GM21360 (cell line): ENCODE results near the gene ATP8B1.
"Not testable (repeated sequence)": the region's sequence is repeated elsewhere in the genome, so short reads cannot be mapped to it uniquely, and the experiment has no call there.

Experiments used
- ATAC-seq: cut with Tn5 transposase; IDR thresholded peaks from one replicate; pipeline ENCODE4 v1.9.1; 2021; ENCODE audit warnings: mild to moderate bottlenecking, moderate library complexity; ENCODE audit not compliant: unreplicated experiment

The ATP8B1 gene

DNA sequence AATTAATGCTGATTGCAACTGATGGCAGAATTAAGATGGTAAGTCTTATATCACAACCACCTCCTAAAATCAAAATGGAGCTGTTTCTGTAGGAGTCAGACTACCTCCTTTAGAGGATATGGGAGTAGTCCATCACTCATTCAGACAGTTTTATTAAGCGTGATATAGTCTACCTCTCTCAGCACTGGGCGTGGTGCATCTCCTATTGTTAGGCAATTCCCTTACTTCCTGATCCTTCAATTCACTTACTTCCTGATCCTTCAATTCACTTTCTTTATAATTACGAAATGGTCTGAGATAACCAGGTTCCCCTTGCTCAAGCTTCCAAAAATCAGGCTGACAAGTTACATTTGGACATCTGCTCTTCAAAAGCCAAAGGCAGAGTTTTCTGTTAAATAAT lies 31.9 kb downstream of the ATP8B1 start:
- ATAC-seq, result no peak

DNA sequence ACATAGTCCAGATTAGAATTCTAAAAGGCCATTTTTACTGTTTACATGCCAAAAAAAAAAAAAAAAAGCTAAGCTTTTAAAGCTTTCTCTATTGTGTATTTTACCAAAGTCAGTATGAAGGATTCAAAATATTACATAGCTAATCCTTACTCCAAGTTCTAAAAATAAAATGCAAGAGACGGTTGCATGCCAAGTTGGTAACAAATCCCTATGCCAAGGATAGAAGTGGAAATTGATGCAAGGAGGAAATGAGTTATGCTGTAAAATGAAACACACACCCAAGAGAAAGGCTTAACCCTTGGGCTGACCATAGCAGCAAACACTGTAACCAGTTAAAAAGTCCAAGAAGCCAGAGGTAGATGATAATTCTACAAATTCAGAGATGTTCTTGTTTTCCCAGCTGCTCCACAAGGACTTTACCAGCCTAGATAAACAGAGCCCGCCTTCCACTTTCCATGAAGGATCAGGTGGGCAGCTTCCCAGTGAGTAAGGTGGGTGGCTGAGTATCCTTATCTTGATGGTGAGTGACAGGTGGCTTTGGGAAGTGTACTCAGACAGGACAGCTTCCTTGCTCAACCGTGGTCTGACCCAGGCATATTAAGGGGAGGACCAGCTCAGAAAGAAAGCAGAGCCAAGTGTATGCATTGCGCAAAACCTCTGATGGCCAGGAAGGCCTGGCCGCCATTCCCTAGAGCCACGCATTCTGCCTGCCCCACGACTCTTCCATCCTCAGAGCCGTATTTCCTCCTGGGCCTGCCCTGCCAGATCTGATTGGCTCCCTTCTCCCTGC lies 34.4 kb downstream of the ATP8B1 start:
- ATAC-seq, result no peak

DNA sequence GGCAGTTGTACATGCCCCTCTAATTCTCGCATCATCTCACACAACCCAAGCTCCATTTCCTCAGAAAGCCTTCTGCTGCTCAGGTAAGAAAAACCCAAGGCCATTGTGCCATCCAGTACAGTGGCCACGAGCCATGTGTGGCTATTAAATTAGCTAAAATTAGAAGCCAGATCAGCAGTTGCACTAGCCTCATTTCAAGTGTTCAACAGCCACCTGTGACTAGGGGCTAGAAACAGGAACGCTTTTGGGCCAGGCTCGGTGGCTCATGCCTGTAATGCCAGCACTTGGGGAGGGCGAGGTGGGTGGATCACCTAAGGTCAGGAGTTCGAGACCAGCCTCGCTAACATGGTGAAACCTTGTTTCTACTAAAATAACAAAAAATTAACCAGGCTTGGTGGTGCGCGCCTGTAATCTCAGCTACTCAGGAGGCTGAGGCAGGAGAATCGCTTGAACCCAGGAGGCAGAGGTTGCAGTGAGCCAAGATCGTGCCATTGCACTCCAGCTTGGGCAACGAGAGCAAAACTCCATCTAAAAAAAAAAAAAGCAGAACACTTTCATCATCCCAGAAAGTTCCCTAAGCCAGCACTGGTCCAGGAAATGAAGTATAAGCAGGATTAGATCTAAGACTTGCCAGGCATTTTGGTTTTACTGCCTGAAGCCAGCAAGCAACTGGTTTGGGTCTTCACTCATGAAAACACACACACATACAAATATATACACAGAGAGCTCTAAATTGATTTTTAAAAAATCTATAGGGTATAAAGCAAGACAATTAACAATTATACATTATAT lies 35.7 kb downstream of the ATP8B1 start:
- ATAC-seq, result no peak

DNA sequence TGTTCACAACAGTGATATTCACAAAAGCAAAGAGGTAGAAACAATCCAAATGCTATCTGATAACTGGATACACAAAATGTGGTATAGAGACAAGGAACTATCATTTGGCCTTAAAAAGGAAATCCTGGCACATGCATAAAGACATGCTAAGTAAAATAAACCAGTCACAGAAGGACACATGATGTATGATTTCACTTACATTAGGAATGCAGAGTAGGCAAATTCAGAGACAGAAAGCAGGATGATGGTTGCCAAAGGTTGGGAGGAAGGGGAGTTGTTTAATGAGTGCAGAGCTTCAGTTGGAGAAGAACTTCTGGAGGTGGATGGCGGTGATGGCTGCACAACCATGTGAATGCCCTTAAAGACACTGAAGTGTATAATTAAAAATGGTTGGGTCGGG lies 38.1 kb downstream of the ATP8B1 start:
- no peak for ATAC-seq

DNA sequence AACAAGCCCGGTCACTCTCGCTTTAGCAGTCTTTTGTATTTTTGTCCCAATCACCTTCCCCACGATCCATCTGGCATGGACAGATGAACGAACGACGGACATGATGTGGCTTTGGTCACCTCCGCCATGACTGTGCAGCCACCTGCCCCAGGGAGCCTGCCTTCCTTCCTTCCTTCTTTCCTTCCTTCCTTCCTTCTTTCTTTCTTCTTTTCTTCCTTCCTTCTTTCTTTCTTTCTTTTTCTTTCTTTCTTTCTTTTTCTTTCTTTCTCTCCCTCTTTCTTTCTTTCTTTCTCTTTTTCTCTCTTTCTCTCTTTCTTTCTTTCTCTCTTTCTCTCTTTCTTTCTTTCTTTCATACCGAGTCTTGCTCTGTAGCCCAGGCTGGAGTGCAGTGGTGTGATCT lies 39.0 kb downstream of the ATP8B1 start:
- ATAC-seq, result no peak

DNA sequence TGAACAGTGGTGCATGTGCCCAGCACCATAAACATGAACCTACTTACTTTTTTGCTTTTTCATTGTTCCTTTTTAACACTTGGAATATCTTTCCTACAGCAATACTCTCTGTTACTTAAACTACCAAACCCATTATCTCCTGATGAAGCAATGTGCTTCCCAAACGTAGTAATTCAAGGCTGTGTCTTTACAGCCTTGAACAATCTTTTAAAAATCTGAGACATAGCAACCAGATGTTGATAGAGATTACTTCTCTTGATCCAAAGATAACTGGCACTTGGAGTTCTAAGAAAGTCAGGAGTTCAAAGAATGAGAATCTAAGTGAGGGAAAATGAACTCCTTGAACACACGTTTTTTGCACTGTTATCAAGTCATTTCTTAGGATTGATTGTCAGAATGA lies 40.4 kb downstream of the ATP8B1 start:
- ATAC-seq, result no peak

DNA sequence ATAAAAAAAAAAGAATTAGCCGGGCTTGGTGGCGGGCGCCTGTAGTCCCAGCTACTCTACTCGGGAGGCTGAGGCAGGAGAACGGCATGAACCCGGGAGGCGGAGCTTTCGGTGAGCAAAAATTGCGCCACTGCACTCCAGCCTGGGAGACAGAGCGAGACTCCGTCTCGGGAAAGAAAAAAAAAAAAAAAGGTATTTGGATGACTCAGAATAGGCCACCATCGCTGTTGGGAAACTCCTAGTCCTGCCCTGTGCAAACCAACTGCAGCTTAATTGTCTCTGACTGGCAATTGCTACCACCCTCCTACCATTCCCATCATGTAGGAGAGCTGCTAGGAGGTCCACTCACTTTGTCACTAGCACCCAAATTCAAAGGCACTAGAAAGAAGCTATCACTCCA lies 43.5 kb downstream of the ATP8B1 start:
- ATAC-seq, result no peak

DNA sequence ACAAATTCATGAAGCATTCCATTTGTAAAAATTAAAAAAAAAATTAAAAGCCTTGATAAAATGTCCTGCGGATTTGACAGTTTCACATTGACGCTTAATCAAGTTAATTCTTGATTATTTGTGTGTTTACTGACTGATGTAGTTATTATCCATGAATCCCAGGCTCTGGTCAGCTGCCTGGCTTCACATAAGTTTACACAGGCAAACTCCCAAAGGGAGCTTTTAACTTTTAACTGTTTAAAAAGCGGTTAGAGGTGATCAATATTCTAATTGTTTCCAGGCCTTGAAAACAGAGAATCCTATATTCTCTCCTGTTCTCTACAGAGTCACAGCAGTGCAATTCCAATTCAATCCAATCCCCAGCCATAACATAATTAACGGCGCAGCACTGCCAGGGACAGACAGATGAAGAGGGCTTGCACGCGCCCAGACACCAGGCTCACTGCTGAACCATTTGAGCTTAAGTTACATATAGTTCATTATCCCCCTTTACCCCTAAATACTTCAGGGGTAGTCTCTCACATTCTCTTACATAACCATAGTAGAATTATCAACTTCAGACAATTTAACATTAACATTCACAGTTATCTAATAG lies 47.5 kb downstream of the ATP8B1 start:
- ATAC-seq, result no peak

DNA sequence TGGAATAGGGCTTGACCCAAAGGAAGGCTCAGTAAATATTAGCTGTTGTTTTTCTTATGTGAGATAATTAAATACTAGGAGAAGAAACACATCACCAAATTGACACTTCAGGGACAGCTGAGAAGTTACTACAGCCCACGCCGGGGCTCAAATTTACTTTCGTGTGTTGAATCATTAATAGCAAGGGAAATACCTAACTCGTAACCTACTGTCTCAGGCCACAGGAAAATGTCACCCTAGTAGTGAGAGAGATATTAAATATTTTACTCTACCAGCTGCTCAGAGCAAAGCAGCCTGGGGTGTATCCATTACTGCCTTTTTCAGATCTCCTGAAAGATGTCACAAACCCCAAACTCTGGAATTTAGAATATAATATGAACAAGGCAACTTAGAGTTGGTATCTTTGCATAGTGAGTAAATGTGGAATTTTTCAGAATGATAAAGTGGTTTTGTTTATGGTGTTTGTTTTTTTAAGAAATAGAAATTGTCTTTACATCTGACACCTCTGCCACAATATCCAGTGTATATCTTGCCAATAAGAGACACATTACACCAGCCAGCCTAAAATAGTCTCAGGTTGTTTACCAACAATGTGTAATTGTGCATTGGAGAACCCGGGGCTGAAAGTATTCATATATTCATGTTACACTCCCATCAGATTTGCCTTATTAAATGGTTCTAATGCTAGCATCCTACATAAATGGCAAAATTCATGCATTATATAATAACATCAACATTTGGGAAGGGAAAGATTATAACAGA lies 48.4 kb downstream of the ATP8B1 start:
- ATAC-seq, result no peak

DNA sequence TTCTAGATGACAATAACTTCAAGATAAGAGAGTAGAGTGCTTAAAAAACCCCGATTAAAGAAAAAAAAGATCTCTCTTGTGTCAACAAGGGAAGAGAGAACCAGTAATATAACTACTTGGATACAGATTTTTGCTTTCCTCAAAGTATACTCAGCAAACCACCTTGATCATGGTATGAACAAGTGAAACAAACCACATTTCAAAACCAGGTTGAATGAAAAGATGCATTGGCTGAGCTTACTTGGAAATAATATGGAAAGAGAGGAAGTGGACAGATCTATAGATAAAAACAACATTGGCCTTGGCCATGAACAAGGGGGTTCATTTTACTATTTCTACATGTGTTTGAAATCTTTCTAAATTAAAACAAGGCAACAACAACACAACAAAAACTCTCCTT lies 50.1 kb downstream of the ATP8B1 start:
- no peak for ATAC-seq

DNA sequence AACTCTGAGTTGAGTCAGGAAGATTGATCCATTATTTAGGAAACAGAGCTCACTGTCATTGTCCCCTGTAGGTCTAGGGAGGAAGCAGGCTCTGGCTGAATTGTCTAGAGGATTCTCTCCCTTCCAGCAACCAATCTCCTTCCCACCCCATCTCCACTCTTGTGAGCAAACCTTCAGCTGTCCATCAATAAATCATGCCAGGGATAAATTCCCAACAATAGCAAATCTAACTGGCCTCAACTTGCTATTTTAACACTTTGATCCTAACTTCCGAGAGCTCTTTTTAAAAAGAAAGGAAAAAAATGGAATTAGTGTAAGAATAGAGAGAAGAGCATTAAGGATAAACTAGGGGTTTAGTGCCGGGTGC lies 53.5 kb downstream of the ATP8B1 start:
- ATAC-seq, result no peak

DNA sequence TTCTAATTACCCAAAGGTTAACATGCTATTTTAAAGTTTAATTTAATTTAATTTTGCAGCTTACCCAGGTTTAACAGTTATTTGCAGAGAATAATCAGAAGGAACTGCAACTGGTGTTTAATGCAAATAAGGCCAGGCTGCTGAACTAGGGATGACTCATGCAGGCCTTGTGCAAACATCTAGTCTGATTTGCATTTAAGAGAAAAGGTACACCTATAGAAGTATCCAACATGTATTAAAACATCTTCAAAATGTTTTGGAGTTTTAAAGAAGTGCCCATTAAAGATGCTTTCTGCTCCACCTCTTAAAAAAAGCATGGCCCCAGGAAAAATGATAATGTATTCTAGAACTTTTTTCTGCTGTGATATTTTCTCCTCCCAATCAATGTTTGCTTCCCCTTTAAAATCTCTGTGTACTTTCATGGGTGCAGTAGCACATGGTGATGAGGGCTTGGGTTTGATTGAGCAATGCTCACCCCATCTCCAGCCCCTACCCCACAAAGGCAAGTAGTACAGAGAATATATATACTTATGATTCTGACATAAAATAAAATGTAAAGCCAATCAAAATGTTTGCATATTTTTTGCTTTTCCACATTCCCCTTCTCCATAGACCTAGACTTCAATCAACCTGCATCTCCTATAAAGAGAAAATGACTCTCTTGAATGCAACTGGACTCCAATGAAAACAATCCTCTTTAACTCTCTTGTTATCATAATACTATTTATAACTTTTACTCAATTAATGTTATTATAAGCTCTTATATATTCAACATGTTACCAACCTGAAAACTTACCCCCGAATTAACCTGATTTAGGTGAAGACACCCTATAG lies 54.1 kb downstream of the ATP8B1 start:
- ATAC-seq, result peak; percentile 88

DNA sequence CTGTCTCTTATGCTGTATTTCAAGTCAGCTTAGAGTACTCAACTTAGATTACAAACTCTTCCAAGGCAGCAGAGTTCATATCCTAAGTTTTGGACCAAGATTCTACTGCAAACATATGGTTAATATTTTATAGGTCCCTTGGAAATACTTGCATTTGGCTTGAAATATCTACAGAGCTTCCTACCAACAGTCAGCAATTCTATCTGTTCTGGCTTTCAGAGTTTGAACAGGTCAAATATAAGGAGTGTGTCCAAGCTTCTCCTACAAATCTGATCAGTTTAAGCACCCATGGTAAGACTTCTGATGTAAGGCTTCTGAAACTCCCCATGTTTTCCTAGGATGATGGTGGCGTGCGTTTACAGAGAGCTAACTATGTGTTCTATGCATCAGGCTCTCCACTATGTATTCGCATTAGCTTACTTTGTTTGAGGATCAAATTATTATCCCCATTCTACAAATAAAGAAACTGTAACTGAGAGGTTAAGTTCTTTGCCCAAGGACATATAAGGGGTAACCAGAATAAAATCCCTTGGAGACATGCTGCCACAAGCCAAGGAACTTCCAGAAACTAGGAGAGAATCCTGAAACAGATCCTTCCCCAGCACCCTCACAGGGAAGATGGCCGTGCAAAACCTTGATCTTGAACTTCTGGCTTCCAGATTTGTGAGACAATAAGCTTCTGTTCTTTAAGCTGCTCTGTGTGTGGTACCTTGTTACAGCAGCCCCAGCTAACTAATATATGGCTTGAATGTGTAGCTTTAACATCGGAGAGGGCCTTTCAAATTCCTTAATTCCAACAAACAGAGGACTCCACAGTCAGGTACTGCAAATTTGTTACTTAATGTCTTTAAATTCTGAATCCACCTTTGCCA lies 55.1 kb downstream of the ATP8B1 start:
- ATAC-seq, result peak; percentile 12

DNA sequence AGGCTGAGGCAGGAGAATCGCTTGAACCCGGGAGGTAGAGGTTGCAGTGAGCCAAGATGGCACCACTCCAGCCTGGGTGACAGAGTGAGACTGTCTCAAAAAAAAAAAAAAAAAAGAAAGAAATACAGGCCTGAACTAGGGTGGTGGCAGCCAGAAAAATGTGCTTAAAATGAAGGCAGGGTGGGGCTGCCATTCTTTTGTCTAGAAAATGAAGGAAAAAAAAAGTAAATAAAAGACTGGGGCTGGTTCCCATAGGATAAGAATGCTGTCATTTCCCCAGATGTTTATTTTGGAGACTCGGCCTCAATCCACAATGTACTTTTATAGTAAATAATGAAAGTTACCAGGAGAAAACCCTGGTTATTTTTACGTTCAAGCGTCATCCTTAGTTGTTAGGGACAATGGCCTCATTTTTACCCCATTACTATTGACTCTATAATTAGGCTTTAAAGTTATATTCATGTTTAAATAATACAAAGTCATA lies 58.9 kb downstream of the ATP8B1 start:
- no peak for ATAC-seq

DNA sequence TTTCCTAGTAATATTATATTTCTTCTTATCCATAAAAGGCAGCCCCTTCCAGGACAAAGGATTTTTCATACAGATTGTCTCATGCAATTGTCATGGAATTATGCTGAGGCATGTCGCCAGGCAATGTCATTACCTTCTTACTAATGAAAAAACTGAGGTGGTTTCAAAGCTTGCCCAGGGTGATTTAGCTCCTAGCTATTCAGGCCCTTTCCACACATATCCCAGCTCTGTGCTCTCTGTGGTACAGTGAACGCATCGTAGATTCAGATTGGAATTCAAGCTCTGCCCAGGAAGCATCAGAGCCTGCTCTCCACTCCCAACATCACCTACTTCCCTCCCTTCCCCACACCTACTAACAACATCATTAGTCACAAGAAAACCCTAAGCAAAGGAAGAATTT lies 60.1 kb downstream of the ATP8B1 start:
- ATAC-seq, result no peak

DNA sequence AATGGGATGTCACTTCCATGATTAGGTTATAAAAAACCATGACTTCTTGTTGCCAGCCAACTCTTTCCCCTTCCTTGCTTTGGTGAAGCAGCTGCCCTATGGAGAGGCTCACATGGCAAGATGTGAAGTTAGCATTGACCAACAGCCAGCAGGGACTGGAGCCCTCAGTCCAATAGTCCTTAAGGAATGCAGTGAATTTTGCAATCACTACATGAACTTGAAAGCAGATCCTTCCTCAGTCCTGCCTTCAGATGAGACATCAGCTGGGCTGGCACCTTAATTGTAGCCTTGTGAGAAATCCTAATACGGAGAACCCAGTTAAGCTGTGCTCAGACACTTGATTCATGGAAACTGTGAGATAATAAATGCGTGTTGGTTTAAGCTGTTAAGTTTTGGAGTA lies 61.8 kb downstream of the ATP8B1 start:
- ATAC-seq, result no peak

DNA sequence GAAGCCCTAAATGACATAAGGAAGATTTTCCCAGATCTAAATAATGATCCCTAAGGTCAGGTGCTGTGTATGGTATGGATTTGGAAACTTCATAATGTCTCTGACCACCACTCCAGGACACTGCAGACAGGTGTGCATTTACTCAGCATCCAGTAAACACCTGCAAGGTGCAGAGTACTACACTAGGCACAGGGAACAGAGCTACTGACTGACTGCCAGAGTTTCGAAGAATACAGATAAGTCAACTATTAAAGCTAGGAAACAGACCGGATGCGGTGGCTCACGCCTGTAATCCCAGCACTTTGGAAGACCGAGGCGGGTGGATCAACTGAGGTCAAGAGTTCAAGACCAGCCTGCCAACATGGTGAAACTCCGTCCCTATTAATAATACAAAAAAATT lies 65.0 kb downstream of the ATP8B1 start:
- no peak for ATAC-seq

DNA sequence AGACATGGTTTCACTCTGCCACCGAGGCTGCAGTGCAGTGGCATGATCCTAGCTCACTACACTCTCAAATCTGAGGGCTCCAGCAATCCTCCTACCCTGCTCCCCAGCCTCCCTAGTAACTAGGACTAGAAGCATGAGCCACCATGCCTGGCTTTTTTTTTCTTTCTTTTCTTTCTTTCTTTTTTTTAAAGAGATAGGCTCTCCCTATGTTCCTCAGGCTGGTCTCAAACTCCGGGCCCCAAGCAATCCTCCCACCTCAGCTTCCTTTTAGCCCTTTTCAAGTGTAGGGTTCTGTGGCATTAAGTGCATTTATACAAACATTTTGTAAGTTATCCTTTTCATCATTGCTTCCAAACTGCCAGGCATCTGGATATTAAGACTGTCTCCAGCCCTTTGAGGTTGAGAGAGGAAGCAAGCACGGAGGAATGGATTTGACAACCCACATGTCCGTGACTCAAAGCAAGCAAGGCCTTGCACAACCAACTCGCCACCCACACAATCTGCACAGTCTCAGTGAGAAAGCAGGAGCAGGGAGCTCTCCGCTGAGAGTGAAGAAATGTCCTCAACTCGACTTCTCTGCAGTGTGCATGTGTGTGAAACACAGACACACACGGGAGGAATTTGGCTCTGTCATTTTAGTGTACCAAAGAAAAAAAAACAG lies 65.6 kb downstream of the ATP8B1 start:
- ATAC-seq, result no peak

DNA sequence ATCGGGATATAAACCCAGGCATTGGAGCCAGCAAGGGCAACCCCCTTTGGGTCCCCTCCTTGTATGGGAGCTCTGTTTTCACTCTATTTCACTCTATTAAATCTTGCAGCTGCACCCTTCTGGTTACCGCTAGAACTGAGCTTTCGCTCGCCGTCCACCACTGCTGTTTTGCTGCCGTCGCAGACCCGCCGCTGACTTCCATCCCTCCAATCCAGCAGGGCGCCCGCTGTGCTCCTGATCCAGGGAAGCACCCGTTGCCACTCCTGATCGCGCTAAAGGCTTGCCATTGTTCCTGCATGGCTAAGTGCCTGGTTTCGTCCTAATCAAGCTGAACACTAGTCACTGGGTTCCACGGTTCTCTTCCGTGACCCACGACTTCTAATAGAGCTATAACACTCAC lies 68.1 kb downstream of the ATP8B1 start:
- ATAC-seq, result not testable (repeated sequence)
